GM18508 (cell line): ENCODE data around the gene CNTNAP2.

Experiments used
- ATAC-seq: cut with Tn5 transposase; IDR thresholded peaks from one replicate; pipeline ENCODE4 v1.9.1; 2021; ENCODE audit warnings: moderate number of reproducible peaks; ENCODE audit not compliant: insufficient read depth, unreplicated experiment

Gene CNTNAP2

GRCh38 chr7:148172920-148173319 lies 2056.3 kb downstream of the CNTNAP2 start:
- no peak for ATAC-seq

DNA sequence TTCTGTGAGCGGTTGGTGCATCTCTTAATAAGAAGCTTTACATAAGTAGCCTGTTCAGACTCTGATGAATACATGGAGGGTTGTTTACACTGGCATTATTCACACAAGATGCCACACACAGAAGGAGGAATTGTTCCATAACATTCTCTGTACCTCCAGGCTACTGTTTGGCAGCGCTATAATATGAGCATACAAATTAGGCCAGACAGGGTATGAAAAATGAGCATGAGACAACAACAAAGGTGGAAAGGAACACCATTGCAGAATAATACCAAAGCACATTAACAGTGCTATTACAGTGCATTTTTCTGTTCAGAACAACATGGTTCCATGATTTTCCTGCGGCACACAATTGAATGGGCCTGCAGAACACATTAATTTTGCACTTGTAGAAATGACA lies 2056.8 kb downstream of the CNTNAP2 start:
- no peak for ATAC-seq

- ATAC-seq = no peak
Observed at GRCh38 chr7:148174376-148174775, 2057.8 kb downstream of the CNTNAP2 start.

- ATAC-seq = no peak
Observed at GRCh38 chr7:148175512-148175911, 2058.9 kb downstream of the CNTNAP2 start.

- no peak for ATAC-seq
Observed at GRCh38 chr7:148177972-148178371, 2061.4 kb downstream of the CNTNAP2 start.

GRCh38 chr7:148180075-148180474 lies 2063.5 kb downstream of the CNTNAP2 start:
- ATAC-seq = no peak

DNA sequence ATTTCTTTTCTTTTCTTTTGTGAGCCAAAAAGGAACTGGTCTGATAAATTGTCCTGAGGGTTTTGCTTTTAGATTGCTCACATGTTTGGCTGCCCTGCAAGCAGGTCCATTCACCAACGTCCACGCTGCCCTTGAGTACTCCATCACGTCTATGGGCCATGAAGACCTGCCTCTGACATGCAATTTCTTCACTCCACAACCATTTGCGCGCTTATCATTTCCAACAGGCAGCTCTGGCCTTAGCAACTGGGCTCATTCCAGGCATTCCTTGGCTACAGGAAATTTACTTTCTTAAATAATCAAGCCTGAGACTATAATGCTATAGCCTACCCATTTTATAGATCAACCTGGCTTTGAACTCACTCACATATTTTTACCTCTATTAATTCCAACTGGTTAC lies 2065.7 kb downstream of the CNTNAP2 start:
- ATAC-seq = no peak

DNA sequence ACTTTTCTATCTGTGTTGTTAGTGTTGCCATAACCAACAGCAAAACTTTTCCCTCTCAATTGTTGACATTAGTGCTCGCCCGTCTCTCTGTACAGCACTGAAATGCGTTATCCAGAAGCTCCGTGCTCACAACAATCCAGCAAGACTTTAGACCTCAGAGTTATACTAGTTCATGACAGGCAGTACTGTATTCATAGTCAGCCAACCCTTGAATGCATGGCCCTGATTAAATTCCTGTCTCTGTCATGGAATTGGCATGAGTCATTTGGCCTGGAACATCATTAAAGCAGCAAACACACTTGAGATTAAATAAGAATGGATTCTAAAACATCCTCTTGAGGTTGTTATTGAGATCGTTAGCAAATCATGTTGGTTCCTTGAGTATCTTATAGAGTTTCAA lies 2068.4 kb downstream of the CNTNAP2 start:
- ATAC-seq = no peak

- no peak for ATAC-seq
Observed at GRCh38 chr7:148187471-148187870, 2070.9 kb downstream of the CNTNAP2 start.

- ATAC-seq = no peak
Observed at GRCh38 chr7:148191391-148192065, 2074.9 kb downstream of the CNTNAP2 start.

- no peak for ATAC-seq
Observed at GRCh38 chr7:148192491-148192890, 2075.9 kb downstream of the CNTNAP2 start.

GRCh38 chr7:148201992-148202391 lies 2085.4 kb downstream of the CNTNAP2 start:
- no peak for ATAC-seq

DNA sequence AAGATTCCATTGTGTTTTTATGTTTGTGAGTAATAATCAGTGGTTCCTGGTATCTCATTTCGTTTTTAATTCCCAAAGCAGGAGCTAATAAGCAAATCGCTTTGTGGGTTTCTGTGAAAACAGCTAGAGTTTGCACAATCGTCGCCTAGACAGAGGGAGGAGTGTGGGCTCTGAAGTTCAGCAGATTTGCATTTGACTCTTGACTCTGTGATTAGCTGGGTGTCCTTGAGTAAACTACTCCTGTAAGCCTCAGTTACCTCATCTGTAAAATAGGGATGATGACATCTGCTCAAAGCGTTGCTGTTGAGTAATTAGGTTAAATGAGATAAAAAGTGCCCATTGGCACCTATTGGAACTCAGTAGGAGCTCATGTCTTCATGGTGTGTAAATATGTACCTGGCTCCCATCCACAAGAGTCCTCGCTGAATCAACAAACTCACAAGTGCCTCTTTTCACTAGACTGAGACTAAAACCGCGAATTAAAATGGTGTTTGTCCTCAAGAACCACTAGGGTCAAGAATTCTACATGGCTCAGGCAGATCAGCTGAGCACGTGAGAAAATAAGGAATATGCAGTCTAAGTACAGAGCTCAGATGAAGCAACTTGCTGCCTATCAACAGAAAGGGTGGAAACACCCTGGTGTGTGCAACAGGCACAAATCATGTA lies 2088.2 kb downstream of the CNTNAP2 start:
- no peak for ATAC-seq

- no peak for ATAC-seq
Observed at GRCh38 chr7:148209643-148210190, 2093.1 kb downstream of the CNTNAP2 start.

DNA sequence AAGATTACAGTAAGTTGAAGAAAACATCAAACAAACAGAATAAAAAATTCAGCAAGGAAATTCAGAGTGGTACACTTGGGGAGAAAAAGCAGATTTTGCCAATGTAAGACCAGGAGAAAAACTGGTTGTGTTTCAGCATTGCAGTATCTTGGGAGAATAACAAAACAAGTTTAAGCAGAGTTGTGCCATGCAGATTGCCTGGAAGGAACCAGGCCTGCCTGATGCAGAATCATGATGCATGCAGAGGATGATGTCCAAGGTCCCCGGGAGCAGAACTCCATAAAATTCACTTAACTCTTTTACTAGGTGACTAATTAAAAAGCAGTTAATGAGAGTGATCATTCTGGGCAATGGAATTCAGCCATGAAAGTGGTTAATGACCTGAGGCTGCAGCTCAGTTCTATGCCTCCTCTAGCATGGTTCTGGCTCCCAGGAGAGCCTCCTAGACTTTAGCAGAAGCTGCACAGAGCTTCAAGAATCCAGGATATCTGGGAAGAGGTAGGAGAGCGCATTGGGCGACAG lies 2094.3 kb downstream of the CNTNAP2 start:
- no peak for ATAC-seq

DNA sequence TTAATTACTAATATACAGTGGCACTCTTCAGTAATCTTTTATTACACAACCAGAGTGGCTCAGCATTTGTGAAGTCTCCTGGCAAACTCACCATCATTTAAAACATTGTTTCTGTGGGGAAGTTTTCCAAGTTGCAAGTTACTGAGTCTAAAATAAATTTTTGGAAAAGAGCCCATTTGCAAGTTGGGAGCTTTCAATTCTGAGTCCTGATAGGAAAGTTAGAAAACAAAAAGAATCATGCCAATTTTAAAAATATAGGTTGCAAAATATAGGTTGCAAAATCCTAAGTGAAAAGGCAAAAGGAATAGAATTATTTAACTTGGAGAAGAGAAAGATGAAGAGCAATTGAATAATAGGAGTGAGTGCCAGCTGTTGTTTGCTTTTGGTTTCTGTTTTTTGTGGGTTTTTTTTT lies 2095.1 kb downstream of the CNTNAP2 start:
- ATAC-seq = no peak

DNA sequence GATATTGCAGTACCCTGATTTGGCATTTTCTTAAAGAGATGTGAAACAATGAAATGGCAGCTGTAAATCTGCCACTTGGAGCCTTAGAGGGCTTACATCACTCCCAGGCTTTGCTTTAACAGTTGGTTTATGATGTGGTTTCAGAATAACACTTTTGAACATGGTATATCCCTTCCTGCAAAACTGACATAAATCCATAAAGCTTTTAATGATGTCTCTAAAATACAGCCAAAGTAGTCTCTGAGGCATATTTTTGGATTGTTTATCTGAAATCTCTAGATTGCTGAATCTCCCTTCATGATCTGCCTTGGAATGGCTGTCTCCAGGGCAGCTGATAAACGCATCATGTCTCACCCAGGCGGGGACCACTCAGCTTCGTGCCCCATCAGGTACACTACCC lies 2096.1 kb downstream of the CNTNAP2 start:
- no peak for ATAC-seq

GRCh38 chr7:148214101-148214500 lies 2097.5 kb downstream of the CNTNAP2 start:
- no peak for ATAC-seq

DNA sequence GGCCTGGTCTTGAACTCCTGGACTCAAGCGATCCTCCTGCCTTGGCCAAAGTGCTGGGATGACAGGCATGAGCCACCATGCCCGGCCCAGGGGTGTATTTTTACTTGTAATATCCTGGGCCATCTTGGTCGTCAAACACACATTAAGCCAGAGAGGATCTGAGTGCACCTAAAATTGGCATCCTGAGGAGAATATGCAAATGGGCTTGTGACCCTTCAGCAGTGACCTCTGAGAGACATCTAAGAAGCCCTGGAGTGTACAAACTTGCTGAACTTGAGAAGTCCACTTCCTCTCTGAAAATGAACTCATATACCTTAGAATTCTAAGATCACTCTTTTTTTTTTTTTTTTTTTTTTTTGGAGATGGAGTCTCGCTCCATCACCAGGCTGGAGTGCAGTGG lies 2102.0 kb downstream of the CNTNAP2 start:
- no peak for ATAC-seq

DNA sequence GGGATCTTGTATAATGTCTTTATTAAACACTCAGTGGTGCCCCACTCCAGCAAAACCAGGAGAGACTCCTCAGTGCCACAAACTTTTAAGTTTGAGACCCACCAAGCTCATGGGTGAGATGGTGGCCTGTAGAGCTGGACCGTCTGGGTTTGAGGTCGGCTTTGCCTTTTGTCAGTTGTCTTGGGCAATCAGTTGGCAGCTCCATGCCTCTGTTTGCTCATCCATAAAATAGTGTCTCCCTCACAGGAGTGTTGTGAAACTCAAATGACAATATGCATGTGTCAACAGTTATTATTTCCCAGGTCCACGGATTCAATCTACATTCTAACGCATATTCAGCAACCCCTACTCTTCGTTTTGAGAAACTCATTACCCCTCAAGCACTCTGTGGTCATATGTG lies 2106.1 kb downstream of the CNTNAP2 start:
- no peak for ATAC-seq

DNA sequence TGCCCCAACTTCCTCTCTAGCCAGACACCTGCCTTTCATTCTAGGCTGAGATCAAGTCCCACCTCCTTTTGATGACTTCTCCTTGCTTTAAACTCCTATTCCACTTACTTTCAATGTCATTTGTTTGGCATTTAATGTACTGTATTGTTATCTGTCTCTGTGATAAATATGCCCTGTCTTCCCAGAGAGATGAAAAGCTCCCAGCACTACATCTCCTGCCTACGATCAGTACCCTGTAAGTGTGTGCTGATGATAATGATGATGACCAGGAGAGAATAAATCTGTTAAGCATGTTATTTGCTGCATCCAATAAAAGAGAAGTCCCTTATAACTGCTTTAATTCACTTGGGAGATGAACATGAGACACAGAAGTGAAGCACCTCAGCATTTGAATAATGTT lies 2106.6 kb downstream of the CNTNAP2 start:
- no peak for ATAC-seq

DNA sequence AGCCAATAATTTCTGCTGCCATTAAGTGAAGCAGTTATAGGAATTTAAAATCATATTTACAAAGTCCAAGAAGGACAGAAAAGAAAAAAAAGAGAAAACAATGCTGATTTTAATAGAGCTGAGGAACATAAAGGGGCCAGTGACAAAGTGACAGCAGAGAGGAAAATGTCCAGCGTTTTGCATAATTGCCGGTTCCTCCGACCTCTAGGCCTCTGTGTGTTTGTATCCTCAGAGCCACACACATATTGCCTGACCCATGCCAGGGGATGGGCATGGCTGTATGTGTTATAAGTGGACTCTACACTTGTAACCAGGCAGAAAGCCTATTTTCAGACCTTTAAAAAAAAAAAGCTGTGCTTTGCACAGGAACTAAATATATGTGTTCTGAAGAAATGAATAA lies 2107.1 kb downstream of the CNTNAP2 start:
- no peak for ATAC-seq
